Gastroesophageal sphincter (tissue), 4 donors: Measurements from ENCODE around the gene MYO1B. TPM values are rescaled to one million over a fixed set of nuclear protein-coding genes. Genes with fewer than 3 reads are reported as not detected.

ENCODE experiments used
- ATAC-seq: fragments of 150-250 bp; one replicate; pipeline ENCODE4 v1.9.1; 2016; ENCODE audit warnings: mild to moderate bottlenecking, moderate library complexity
- H3K27ac ChIP-seq, 4 donors: fragments of 200-600 bp; sonication (generic) in 3 of 4; 1 replicate in 3 of 4; 2 replicates in 1 of 4; pipeline ENCODE4 v1.5.1; 2016 to 2019
- H3K27me3 ChIP-seq: fragments of 200-600 bp; sonication (generic); one replicate; pipeline ENCODE4 v1.5.1; 2019
- H3K36me3 ChIP-seq, 2 donors: fragments of 200-600 bp; sonication (generic); one replicate each; pipeline ENCODE4 v1.5.1; 2019; ENCODE audit warnings: control low read depth in 1 of 2
- H3K4me1 ChIP-seq, 3 donors: fragments of 200-600 bp; sonication (generic); 1 replicate in 2 of 3; 2 replicates in 1 of 3; pipeline ENCODE4 v1.5.1; 2016 to 2019; ENCODE audit warnings: control low read depth in 2 of 3
- H3K4me3 ChIP-seq, 2 donors: fragments of 200-600 bp; sonication (generic); one replicate each; pipeline ENCODE4 v1.5.1; 2019; ENCODE audit warnings: mild to moderate bottlenecking in 1 of 2, moderate library complexity in 1 of 2
- H3K9me3 ChIP-seq, 3 donors: fragments of 200-600 bp; sonication (generic); one replicate each; pipeline ENCODE4 v1.5.1; 2017 to 2019; ENCODE audit warnings: control low read depth in 2 of 3
- CTCF ChIP-seq, 4 experiments: fragments of 200-600 bp in 2 of 4; fragments of 450-650 bp in 2 of 4; sonication (generic) in 1 of 4; IDR thresholded peaks; one replicate each; pipeline ENCODE4 v1.5.1; 2017 to 2019; ENCODE audit warnings: antibody characterized with exemption in 4 of 4, mild to moderate bottlenecking in 2 of 4, moderate library complexity in 2 of 4
- EP300 ChIP-seq: sonication (generic); formaldehyde crosslinking; IDR thresholded peaks from one replicate; pipeline ENCODE4 v1.6.1; 2017; ENCODE audit warnings: antibody characterized with exemption, mild to moderate bottlenecking
- POLR2A ChIP-seq, 2 donors: fragments of 450-650 bp; IDR thresholded peaks; one replicate each; pipeline ENCODE4 v1.6.1; 2017; ENCODE audit warnings: antibody characterized with exemption in 2 of 2, mild to moderate bottlenecking in 2 of 2, moderate library complexity in 1 of 2
- POLR2AphosphoS5 ChIP-seq: sonication (generic); formaldehyde crosslinking; IDR thresholded peaks from one replicate; pipeline ENCODE4 v1.6.1; 2017; ENCODE audit warnings: antibody characterized with exemption
- WGBS, 2 donors: methylation state at CpG; one replicate each; pipeline ENCODE4 v1.1.5; 2018; ENCODE audit warnings: low coverage in 1 of 2; 5-methylcytosine and 5-hydroxymethylcytosine counted together
- total RNA-seq, 4 donors: library from RNA; depleted of rRNA; stranded (reverse); fragments of >200 nt; gene quantifications; one replicate each; pipeline ENCODE4 v1.1.0, GENCODE V29; 2016

MYO1B gene
- total RNA-seq, 4 donors from 2014 or later, result 17.3 to 45.0 (median 21.0) TPM

- Histone ChIP-seq H3K27ac (peak overlapping the region in 3 of 4 donors; percentile 13 to 37 (median 24)), H3K9me3 (peaks cover 0 to 7% (median 0%) of the 10 kb centered on the region in 3 donors), H3K4me1 (peaks cover 0 to 5% (median 0%) of the 10 kb centered on the region in 3 donors), H3K36me3 (no peaks in the 10 kb centered on the region), H3K27me3 (no peaks in the 10 kb centered on the region), H3K4me3 (no peak overlapping the region)
- 26 to 51% methylated on average over 2 of the region's 2 CpGs for WGBS, 2 donors
- TF ChIP-seq EP300 (no peak), POLR2AphosphoS5 (no peak), CTCF (IDR thresholded peaks at IDR 0.05) (no peak), POLR2A (IDR thresholded peaks at IDR 0.05) (no peak)
- peak; percentile 29 for ATAC-seq
These were observed 42.9 kb upstream of the MYO1B start for GRCh38 chr2:191202209-191202721.

GRCh38 chr2:191202881-191203397 is 42.3 kb upstream of the MYO1B start:
- no peaks in the 10 kb centered on the region for H3K36me3 ChIP-seq
- no peak for TF ChIP-seq EP300
- peak; percentile 40 for TF ChIP-seq POLR2AphosphoS5
- no peak overlapping the region for H3K4me3 ChIP-seq
- peaks cover 0 to 5% (median 0%) of the 10 kb centered on the region in 3 donors for H3K4me1 ChIP-seq
- peak; percentile 74 for ATAC-seq
- peak overlapping the region in 3 of 4 donors; percentile 13 to 37 (median 24) for H3K27ac ChIP-seq
- peaks cover 0 to 7% (median 0%) of the 10 kb centered on the region in 3 donors for H3K9me3 ChIP-seq
- H3K27me3 ChIP-seq, result no peaks in the 10 kb centered on the region
- WGBS, 2 donors, result 23 to 33% methylated on average over 4 to 5 of the region's 5 CpGs

- ATAC-seq, result no peak
- WGBS, 2 donors, result 83 to 96% methylated on average over 4 of the region's 4 CpGs
- Histone ChIP-seq H3K9me3 (peaks cover 0 to 7% (median 0%) of the 10 kb centered on the region in 3 donors), H3K27me3 (no peaks in the 10 kb centered on the region), H3K36me3 (no peaks in the 10 kb centered on the region), H3K27ac (no peak overlapping the region), H3K4me3 (no peak overlapping the region), H3K4me1 (peaks cover 0 to 5% (median 0%) of the 10 kb centered on the region in 3 donors)
- TF ChIP-seq POLR2A (IDR thresholded peaks at IDR 0.05), result no peak
- no peak for TF ChIP-seq POLR2AphosphoS5
- no peak for TF ChIP-seq CTCF (IDR thresholded peaks at IDR 0.05)
- TF ChIP-seq EP300, result no peak
These were observed 40.8 kb upstream of the MYO1B start for GRCh38 chr2:191204433-191204832.

- H3K36me3 ChIP-seq, result no peaks in the 10 kb centered on the region
- ATAC-seq, result no peak
- H3K27me3 ChIP-seq, result no peaks in the 10 kb centered on the region
- H3K4me3 ChIP-seq, result no peak overlapping the region
- WGBS, 2 donors, result 79 to 84% methylated on average over 9 to 13 of the region's 13 CpGs
- H3K27ac ChIP-seq, result no peak overlapping the region
- H3K4me1 ChIP-seq, result peaks cover 0 to 5% (median 0%) of the 10 kb centered on the region in 3 donors
- TF ChIP-seq CTCF (IDR thresholded peaks at IDR 0.05), result no peak
- TF ChIP-seq POLR2AphosphoS5, result no peak
- no peak for TF ChIP-seq EP300
- no peak for TF ChIP-seq POLR2A (IDR thresholded peaks at IDR 0.05)
- peaks cover 0 to 15% (median 0%) of the 10 kb centered on the region in 3 donors for H3K9me3 ChIP-seq
These were observed 38.4 kb upstream of the MYO1B start for GRCh38 chr2:191206613-191207471.

GRCh38 chr2:191209340-191209739 is 35.9 kb upstream of the MYO1B start:
- 64 to 85% methylated on average over 1 of the region's 1 CpG for WGBS, 2 donors
- no peak overlapping the region for H3K4me3 ChIP-seq
- no peak for ATAC-seq

More at GRCh38 chr2:191209340-191209739, 35.9 kb upstream of the MYO1B start:
- Histone ChIP-seq H3K27me3 (no peaks in the 10 kb centered on the region), H3K4me1 (no peaks in the 10 kb centered on the region), H3K27ac (no peak overlapping the region), H3K9me3 (peaks cover 0 to 13% (median 0%) of the 10 kb centered on the region in 3 donors), H3K36me3 (no peaks in the 10 kb centered on the region)
- TF ChIP-seq POLR2AphosphoS5 (no peak), CTCF (IDR thresholded peaks at IDR 0.05) (no peak), EP300 (no peak), POLR2A (IDR thresholded peaks at IDR 0.05) (no peak)
